HepG2 (cell line): ENCODE results near the gene TSSK3. TPM values are rescaled to one million over a fixed set of nuclear protein-coding genes. Genes with fewer than 3 reads are reported as not detected.

Experiments
- ATAC-seq: fragments of 200-7000 bp; cut with Tn5 transposase; 3 replicates; pipeline ENCODE4 v1.9.1; 2020; ENCODE audit warnings: mild to moderate bottlenecking, moderate library complexity
- BruUV-seq: library from RNA; stranded (reverse); fragments of 400-500 nt; replicated peaks from 2 replicates; lab custom pipeline; 2021; lab: Mats Ljungman, UMichigan
- CTCF ChIA-PET: fragments of 300-600 bp; formaldehyde crosslinking; extraction: SDS; loops from one replicate; lab custom pipeline; 2021; ENCODE audit warnings: low total read pairs, inconsistent platforms, low intra/inter-chr PET ratio; lab: Yijun Ruan, JAX
- POLR2A ChIA-PET: fragments of 350-600 bp; sonication (Branson Sonifier 250); formaldehyde crosslinking; loops from one replicate; lab custom pipeline; 2020; ENCODE audit warnings: antibody characterized with exemption, inconsistent platforms; lab: Yijun Ruan, JAX
- DNase-seq: peaks from one replicate; pipeline ENCODE4 v3.0.0-alpha.2; 2015; ENCODE audit warnings: low spot score
- FAIRE-seq: peaks from 3 replicates; lab custom pipeline; 2011; peaks lifted over from hg19 to GRCh38; lab: Jason Lieb, UNC
- H2AFZ ChIP-seq: one replicate; pipeline ENCODE4 v1.6.1; 2011; ENCODE audit warnings: low read length, inconsistent platforms
- H3K27ac ChIP-seq: fragments of 300-600 bp; 3 replicates; pipeline ENCODE4 v1.8.0; 2011; ENCODE audit warnings: mixed run types, mild to moderate bottlenecking, mixed read lengths, low read length, inconsistent platforms; ENCODE audit not compliant: insufficient read depth; ENCODE audit errors: extremely low read length
- H3K27me3 ChIP-seq, 2 experiments: fragments of 200-600 bp in 1 of 2; 2 replicates in 1 of 2; 3 replicates in 1 of 2; pipeline versions ENCODE4 v1.6.0 to v1.8.0; 2011; ENCODE audit warnings: low read length in 2 of 2, mild to moderate bottlenecking in 2 of 2, moderate library complexity in 2 of 2, inconsistent platforms in 1 of 2; ENCODE audit not compliant: insufficient read depth in 2 of 2, control insufficient read depth in 1 of 2
- H3K36me3 ChIP-seq, 2 experiments: fragments of 200-600 bp in 1 of 2; replicated peaks in 1 of 2; 2 replicates in 1 of 2; 3 replicates in 1 of 2; pipeline versions ENCODE4 v1.5.1 to v1.8.0; 2011; ENCODE audit warnings: low read length in 2 of 2, inconsistent platforms in 1 of 2; ENCODE audit not compliant: insufficient read depth in 2 of 2, control insufficient read depth in 1 of 2
- H3K4me1 ChIP-seq: 2 replicates; pipeline ENCODE4 v1.5.1; 2012; ENCODE audit warnings: low read length, inconsistent platforms; ENCODE audit not compliant: insufficient read depth
- H3K4me2 ChIP-seq: 2 replicates; pipeline ENCODE4 v1.6.0; 2011; ENCODE audit warnings: low read depth, low read length, inconsistent platforms
- H3K4me3 ChIP-seq, 3 experiments: fragments of 200-600 bp in 1 of 3; sonication (generic), shearing (Covaris generic) in 1 of 3; replicated peaks in 1 of 3; 2 replicates each; pipeline ENCODE4 v1.5.1; 2011 to 2016; ENCODE audit warnings: low read length in 3 of 3, inconsistent platforms in 2 of 3, low read depth in 2 of 3, mild to moderate bottlenecking in 2 of 3, control low read depth in 1 of 3, mixed read lengths in 1 of 3; ENCODE audit not compliant: insufficient read depth in 1 of 3
- H3K79me2 ChIP-seq: one replicate; pipeline ENCODE4 v1.6.1; 2011; ENCODE audit warnings: low read length, inconsistent platforms; ENCODE audit not compliant: insufficient read depth
- H3K9ac ChIP-seq: 2 replicates; pipeline ENCODE4 v1.6.0; 2011; ENCODE audit warnings: mild to moderate bottlenecking, low read depth, low read length, inconsistent platforms; ENCODE audit not compliant: insufficient read depth
- H3K9me3 ChIP-seq: 2 replicates; pipeline ENCODE4 v1.5.1; 2012; ENCODE audit warnings: mild to moderate bottlenecking, low read length
- H4K20me1 ChIP-seq: 2 replicates; pipeline ENCODE4 v1.6.0; 2011; ENCODE audit warnings: inconsistent platforms, mild to moderate bottlenecking, low read length, moderate library complexity; ENCODE audit not compliant: insufficient read depth
- GFI1 ChIP-seq: sonication (generic); formaldehyde crosslinking; IDR thresholded peaks from 2 replicates; pipeline ENCODE4 v1.5.0; 2020; ENCODE audit warnings: missing genetic modification reagents, mild to moderate bottlenecking, borderline replicate concordance
- KDM1A ChIP-seq: IDR thresholded peaks from 2 replicates; pipeline ENCODE4 v1.6.1; 2016; ENCODE audit warnings: missing compliant biosample characterization
- MAFG ChIP-seq: sonication (generic); formaldehyde crosslinking; IDR thresholded peaks from 2 replicates; pipeline ENCODE4 v1.5.1; 2020; ENCODE audit warnings: mild to moderate bottlenecking, missing genetic modification reagents
- NAIF1 ChIP-seq: sonication (generic); formaldehyde crosslinking; IDR thresholded peaks from 2 replicates; pipeline ENCODE4 v1.5.0; 2020; ENCODE audit warnings: mild to moderate bottlenecking, missing genetic modification reagents, borderline replicate concordance
- NFKB2 ChIP-seq: sonication (generic); formaldehyde crosslinking; IDR thresholded peaks from 2 replicates; pipeline ENCODE4 v1.4.0; 2020; ENCODE audit warnings: missing genetic modification reagents, borderline replicate concordance
- POLR2A ChIP-seq, 2 experiments: IDR thresholded peaks; 2 replicates each; pipeline ENCODE4 v1.6.1; 2011; ENCODE audit warnings: low read depth in 2 of 2, low read length in 2 of 2, mild to moderate bottlenecking in 1 of 2, moderate library complexity in 1 of 2; ENCODE audit not compliant: insufficient read depth in 1 of 2
- TARDBP ChIP-seq: sonication (generic); formaldehyde crosslinking; IDR thresholded peaks from 2 replicates; pipeline ENCODE4 v1.8.0; 2022; ENCODE audit warnings: mild to moderate bottlenecking, missing genetic modification reagents
- TEAD3 ChIP-seq: optimal IDR thresholded peaks from 2 replicates; pipeline ENCODE3; 2016; ENCODE audit warnings: borderline replicate concordance
- ZBTB7A ChIP-seq: sonication (generic); formaldehyde crosslinking; IDR thresholded peaks from 2 replicates; pipeline ENCODE4 v1.8.0; 2022; ENCODE audit warnings: mild to moderate bottlenecking, missing genetic modification reagents
- ZC3H13 ChIP-seq: sonication (generic); formaldehyde crosslinking; IDR thresholded peaks from 2 replicates; pipeline ENCODE4 v1.8.1; 2023; ENCODE audit warnings: mild to moderate bottlenecking, missing genetic modification reagents, moderate library complexity
- ZNF768 ChIP-seq: sonication (generic); formaldehyde crosslinking; IDR thresholded peaks from 2 replicates; pipeline ENCODE4 v1.4.0; 2020; ENCODE audit warnings: missing genetic modification reagents
- WGBS: methylation state at CpG from one replicate; pipeline ENCODE4 v1.1.6; 2017; ENCODE audit warnings: low lambda C conversion rate; 5-methylcytosine and 5-hydroxymethylcytosine counted together
- in situ Hi-C: cut with HindIII; loops from 2 replicates; pipeline ENCODE4 v1.10.0; 2017; ENCODE audit warnings: low pct_unique_long_range_greater_than_20kb; ENCODE audit not compliant: extremely low pct_ligation_motif_present
- intact Hi-C: fragments of 100-400 bp; cut with micrococcal nuclease; formaldehyde crosslinking; loops from one replicate; pipeline ENCODE4 v1.10.0; 2022; ENCODE audit not compliant: unreplicated experiment
- polyA plus RNA-seq, 8 experiments: library from polyadenylated mRNA; depleted of rRNA in 3 of 8; stranded (reverse) in 7 of 8; unstranded in 1 of 8; fragments of >200 nt; fragmentation: Illumina TruSeq in 4 of 8; extraction: Trizol in 4 of 8; gene quantifications; 2 replicates each; pipeline versions ENCODE4 v1.2.1 to v1.2.3, GENCODE V29; 2011 to 2016; ENCODE audit warnings: low read depth in 4 of 8, missing spikeins in 1 of 8, mixed read lengths in 1 of 8; ENCODE audit not compliant: insufficient read depth in 1 of 8
- total RNA-seq, 5 experiments: library from RNA; depleted of rRNA; stranded (reverse); fragments of >200 nt; fragmentation: Illumina TruSeq; extraction: Trizol; gene quantifications; 2 replicates each; pipeline ENCODE4 v1.2.3, GENCODE V29; 2016; ENCODE audit warnings: low read depth in 1 of 5
- TF ChIP-seq, protein P1 (sequence below): IDR thresholded peaks from 2 replicates; pipeline ENCODE4 v1.6.1; 2016; ENCODE audit warnings: missing compliant biosample characterization, missing genetic modification reagents, borderline replicate concordance
- TF ChIP-seq, protein P2 (sequence below): sonication (generic); formaldehyde crosslinking; IDR thresholded peaks from 2 replicates; pipeline ENCODE4 v1.9.0; 2022; ENCODE audit warnings: missing genetic modification reagents, mild to moderate bottlenecking, borderline replicate concordance
- TF ChIP-seq, protein P3 (sequence below): sonication (generic); formaldehyde crosslinking; IDR thresholded peaks from 2 replicates; pipeline ENCODE4 v1.9.0; 2021; ENCODE audit warnings: missing genetic modification reagents, mild to moderate bottlenecking, borderline replicate concordance
- TF ChIP-seq, protein P4 (sequence below): sonication (generic); formaldehyde crosslinking; IDR thresholded peaks from 2 replicates; pipeline ENCODE4 v1.4.0; 2020; ENCODE audit warnings: missing genetic modification reagents

Gene TSSK3
- total and polyA plus RNA-seq, 2 of the 13 experiments (the other 11 are each of a cell fraction or from before 2014, with no cell fraction given) = 1.0 to 1.1 TPM

DNA sequence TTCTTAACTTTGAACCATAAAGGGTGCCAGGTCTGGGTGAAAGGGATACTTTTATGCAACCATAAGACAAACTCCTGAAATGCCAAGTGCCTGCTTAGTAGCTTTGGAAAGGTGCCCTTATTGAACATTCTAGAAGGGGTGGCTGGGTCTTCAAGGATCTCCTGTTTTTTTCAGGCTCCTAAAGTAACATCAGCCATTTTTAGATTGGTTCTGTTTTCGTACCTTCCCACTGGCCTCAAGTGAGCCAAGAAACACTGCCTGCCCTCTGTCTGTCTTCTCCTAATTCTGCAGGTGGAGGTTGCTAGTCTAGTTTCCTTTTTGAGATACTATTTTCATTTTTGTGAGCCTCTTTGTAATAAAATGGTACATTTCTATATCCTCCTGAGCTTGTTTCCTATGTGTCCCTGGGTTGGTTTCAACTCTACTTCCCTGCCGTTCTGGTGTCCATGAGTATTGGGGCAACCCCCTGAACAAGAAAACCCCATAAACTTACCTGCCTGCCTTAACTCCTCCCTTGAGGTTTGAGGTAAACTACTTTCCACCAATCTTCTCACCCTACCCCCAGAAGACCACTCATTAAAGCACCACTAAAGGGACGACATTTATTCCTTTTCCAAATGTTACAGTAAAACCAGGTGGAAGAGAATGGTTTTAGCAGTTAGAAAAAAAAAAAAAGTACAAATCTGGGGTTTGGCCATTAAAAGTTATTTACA lies 28.9 kb upstream of the TSSK3 start (continued):
- peak; percentile 36; the same call in 1 of the 2 replicates for TF ChIP-seq ZC3H13 (CRISPR knock-in tag)
- TF ChIP-seq TEAD3 (CRISPR knock-in tag) = no peak
- TF ChIP-seq NFKB2 (CRISPR knock-in tag) = no peak
- TF ChIP-seq, protein P1, sequence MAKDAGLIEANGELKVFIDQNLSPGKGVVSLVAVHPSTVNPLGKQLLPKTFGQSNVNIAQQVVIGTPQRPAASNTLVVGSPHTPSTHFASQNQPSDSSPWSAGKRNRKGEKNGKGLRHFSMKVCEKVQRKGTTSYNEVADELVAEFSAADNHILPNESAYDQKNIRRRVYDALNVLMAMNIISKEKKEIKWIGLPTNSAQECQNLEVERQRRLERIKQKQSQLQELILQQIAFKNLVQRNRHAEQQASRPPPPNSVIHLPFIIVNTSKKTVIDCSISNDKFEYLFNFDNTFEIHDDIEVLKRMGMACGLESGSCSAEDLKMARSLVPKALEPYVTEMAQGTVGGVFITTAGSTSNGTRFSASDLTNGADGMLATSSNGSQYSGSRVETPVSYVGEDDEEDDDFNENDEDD (CRISPR knock-in tag) = no peak
- no peak for TF ChIP-seq TARDBP (CRISPR knock-in tag)

DNA sequence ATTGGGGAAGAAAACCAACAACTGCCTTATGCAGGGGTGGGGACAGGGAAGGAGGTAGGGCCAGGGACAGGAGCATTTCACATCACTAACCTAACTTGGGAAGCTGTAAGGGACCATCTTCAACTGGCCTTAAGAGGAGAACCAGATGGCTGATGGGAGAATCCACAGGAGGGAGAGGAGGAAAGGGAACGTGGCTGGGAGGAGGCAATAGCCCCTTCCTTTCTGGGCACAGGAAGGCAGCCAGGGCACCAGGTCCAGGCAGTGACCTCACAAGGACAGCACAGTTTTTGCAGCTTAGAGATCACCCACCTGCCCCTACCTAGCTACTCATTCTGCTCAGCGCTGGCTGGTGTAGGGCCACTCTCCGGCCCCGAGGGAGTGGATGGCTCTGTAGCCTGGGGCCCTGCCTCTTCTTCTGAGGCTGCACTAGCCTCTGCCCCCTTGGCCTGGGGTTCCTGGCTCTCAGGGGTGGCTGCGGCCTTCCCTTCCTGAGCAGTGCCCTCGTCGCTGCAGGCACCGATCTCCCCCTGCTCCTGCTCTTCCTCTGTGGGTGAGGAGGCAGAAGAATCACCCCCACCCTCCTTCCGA lies 28.0 kb upstream of the TSSK3 start:
- in situ Hi-C loops (no loop called here), intact Hi-C loops (loop anchor here (10.0 kb wide), 1 partner anchor 60 kb away; the partner anchor contains the start of gene BSDC1)
- H3K9ac ChIP-seq = peak overlapping the region; percentile 91
- peak overlapping the region; percentile 93 for H3K4me2 ChIP-seq
- peaks cover 14% of the 10 kb centered on the region for H3K79me2 ChIP-seq
- FAIRE-seq = no peak
- peak overlapping the region; percentile 68 for H3K27ac ChIP-seq
- ChIA-PET POLR2A (interaction anchor here (0.9 to 4.8 kb wide), 7 partner anchors 11 to 119 kb away, joined by 3 to 84 read pairs (median 5); no protein-coding TSS in a partner anchor), CTCF (interaction anchor here (0.8 to 1.7 kb wide), 2 partner anchors 16 to 79 kb away, joined by 4 read pairs; no protein-coding TSS in a partner anchor)
- no peaks in the 10 kb centered on the region; a peak in 1 of 5 replicates for H3K27me3 ChIP-seq
- H4K20me1 ChIP-seq = peaks cover 14% of the 10 kb centered on the region
- WGBS = 68% methylated on average over 8 of the region's 9 CpGs
- no peak for DNase-seq
- no peak overlapping the region for H2AFZ ChIP-seq
- no TSS peak for BruUV-seq
- peak; percentile 1; the same call in 2 of the 3 replicates for ATAC-seq
- peaks cover 24 to 50% of the 10 kb centered on the region in 2 experiments for H3K36me3 ChIP-seq
- peaks cover 50% of the 10 kb centered on the region for H3K4me1 ChIP-seq
- peak overlapping the region; percentile 70 to 95 (median 84) for H3K4me3 ChIP-seq
- H3K9me3 ChIP-seq = no peaks in the 10 kb centered on the region
- TF ChIP-seq, protein P2, sequence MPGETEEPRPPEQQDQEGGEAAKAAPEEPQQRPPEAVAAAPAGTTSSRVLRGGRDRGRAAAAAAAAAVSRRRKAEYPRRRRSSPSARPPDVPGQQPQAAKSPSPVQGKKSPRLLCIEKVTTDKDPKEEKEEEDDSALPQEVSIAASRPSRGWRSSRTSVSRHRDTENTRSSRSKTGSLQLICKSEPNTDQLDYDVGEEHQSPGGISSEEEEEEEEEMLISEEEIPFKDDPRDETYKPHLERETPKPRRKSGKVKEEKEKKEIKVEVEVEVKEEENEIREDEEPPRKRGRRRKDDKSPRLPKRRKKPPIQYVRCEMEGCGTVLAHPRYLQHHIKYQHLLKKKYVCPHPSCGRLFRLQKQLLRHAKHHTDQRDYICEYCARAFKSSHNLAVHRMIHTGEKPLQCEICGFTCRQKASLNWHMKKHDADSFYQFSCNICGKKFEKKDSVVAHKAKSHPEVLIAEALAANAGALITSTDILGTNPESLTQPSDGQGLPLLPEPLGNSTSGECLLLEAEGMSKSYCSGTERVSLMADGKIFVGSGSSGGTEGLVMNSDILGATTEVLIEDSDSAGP (CRISPR knock-in tag) = peak; percentile 57; the same call in 1 of the 2 replicates
- TF ChIP-seq ZNF768 (CRISPR knock-in tag) (0 out of 2 replicates have a peak, but pooled peaks have one; percentile 14), GFI1 (CRISPR knock-in tag) (peak; percentile 61; the same call in 1 of the 2 replicates), NFKB2 (CRISPR knock-in tag) (no peak), KDM1A (CRISPR knock-in tag) (peak; percentile 9; the same call in 1 of the 2 replicates), POLR2A (IDR thresholded peaks at IDR 0.05; ENCODE audit: insufficient read depth in 1 of 2, low read depth in 2 of 2, low read length in 2 of 2) (peak in 1 of 2 experiments; percentile 54; a peak in 3 of 4 replicates), MAFG (CRISPR knock-in tag) (no peak), ZBTB7A (CRISPR knock-in tag) (0 out of 2 replicates have a peak, but pooled peaks have one; percentile 12), NAIF1 (CRISPR knock-in tag) (0 out of 2 replicates have a peak, but pooled peaks have one; percentile 28)
- TF ChIP-seq, protein P3, sequence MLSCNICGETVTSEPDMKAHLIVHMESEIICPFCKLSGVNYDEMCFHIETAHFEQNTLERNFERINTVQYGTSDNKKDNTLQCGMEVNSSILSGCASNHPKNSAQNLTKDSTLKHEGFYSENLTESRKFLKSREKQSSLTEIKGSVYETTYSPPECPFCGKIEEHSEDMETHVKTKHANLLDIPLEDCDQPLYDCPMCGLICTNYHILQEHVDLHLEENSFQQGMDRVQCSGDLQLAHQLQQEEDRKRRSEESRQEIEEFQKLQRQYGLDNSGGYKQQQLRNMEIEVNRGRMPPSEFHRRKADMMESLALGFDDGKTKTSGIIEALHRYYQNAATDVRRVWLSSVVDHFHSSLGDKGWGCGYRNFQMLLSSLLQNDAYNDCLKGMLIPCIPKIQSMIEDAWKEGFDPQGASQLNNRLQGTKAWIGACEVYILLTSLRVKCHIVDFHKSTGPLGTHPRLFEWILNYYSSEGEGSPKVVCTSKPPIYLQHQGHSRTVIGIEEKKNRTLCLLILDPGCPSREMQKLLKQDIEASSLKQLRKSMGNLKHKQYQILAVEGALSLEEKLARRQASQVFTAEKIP (CRISPR knock-in tag) = no peak
- TF ChIP-seq, protein P4, sequence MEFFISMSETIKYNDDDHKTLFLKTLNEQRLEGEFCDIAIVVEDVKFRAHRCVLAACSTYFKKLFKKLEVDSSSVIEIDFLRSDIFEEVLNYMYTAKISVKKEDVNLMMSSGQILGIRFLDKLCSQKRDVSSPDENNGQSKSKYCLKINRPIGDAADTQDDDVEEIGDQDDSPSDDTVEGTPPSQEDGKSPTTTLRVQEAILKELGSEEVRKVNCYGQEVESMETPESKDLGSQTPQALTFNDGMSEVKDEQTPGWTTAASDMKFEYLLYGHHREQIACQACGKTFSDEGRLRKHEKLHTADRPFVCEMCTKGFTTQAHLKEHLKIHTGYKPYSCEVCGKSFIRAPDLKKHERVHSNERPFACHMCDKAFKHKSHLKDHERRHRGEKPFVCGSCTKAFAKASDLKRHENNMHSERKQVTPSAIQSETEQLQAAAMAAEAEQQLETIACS (CRISPR knock-in tag) = 0 out of 2 replicates have a peak, but pooled peaks have one; percentile 32
